Stimulated activated CD4-positive, alpha-beta T cell treated with anti-CD3 and anti-CD28 coated beads, Interleukin-2, amount 100 ng/mL, for 48 hours (primary cell): ENCODE results near the gene MLYCD.
A peak's percentile ranks its signal among the peaks of the same experiment; 100 is the strongest.

ENCODE experiments used
- DNase-seq, 2 donors: peaks; one replicate each; pipeline ENCODE4 v3.0.0-alpha.2; 2020

MLYCD gene

DNA sequence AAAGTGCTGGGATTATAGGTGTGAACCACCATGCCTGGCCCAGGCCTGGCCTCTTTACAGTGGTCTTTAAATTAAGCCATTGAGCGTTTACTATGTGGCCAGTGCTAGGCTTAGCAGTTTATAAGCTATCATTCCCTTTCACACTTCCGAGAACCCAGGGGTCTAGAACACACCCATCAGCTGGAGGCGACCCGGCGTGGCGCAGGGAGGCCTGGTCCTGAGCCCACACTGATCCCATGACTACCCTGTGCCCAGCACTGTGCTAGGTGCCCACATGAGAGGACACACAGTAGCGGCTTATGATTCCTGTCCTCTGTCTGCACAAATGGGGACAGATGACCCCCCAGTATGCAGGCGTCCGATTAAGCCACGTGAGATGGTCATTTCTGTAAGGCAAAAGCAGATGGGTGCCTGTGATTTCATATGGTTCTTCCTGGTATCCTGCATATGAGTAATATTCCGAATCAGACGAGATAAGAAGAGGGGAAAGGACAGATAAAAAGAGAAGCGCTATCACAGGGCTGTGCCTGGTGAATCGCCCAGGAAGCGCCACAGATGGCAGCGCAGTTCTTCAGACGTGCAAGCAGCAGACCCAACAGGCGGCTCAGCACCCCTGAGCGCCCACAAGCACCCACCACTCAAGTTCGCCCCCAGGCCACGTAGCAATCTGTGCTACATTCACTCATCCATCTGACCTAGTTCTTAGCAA, 59.4 kb downstream of the MLYCD start:
- no peak for DNase-seq

DNA sequence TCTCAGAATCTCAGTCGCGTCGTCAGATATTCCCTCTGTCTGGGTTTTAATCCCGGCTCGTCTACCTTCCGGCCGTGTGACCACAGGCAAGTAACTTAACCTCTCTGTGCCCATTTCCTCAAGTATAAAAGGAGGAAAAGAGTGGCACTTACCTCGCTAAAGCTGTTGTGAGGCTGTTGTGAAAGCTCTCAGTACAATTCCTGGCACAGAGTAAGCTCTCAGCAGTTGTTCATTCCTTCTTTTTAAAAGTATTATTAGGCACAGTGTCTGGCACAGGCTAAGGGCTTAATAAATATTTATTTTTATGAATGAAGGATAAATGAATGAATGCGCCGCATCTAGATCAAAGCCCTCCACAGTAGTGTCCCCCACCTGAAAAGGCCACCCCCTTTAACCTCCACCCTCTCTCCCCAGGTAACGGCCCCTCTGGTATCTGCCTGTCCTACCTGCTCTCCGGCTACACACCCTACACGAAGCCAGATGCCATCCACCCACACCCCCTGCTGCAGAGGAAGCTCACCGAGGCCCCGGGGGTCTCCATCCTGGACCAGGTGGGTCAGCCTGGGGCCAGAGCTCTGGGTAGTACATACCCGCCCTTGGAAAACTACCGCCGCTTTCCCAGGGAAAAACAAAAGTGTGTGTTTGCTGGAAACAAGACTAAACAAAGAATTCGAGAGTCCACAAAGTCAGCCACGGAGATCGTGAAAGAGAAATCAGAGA, 60.1 kb downstream of the MLYCD start:
- no peak for DNase-seq

DNA sequence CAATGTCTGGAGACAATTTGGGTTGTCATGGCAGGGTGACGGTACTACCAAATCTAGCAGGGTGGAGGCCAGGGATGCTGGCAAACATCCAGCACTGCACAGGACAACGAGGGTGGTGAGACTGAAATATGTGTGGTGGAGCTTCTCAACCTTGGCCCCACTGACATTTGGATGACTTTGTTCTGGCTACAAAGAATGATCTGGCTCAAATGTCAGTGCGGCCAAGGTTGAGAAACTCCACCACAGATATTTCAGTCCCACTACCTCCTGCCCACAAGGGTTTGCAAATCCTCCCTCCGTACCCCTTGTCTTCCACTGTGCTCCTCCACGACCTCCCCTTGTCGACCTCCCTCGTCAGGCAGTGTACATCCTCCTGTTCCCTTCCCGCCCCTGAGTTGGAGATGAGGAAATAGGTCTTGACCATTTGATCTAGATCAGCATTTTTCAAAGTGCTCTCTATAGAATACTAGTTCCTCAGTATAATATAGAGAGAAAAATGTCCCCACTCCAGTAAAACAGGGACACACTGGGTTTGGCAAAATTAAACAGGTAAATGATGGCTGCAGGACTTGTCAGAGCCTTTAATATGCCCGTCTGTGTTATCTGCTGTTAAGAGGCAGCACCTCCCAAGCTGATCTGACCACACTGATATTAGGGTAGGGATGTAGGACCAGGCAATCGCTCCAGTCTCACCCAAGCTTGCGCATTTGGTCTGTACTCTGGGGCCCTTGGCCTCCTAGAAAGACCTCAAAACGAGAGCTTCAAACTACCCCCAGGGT, 60.9 kb downstream of the MLYCD start:
- DNase-seq: no peak

DNA sequence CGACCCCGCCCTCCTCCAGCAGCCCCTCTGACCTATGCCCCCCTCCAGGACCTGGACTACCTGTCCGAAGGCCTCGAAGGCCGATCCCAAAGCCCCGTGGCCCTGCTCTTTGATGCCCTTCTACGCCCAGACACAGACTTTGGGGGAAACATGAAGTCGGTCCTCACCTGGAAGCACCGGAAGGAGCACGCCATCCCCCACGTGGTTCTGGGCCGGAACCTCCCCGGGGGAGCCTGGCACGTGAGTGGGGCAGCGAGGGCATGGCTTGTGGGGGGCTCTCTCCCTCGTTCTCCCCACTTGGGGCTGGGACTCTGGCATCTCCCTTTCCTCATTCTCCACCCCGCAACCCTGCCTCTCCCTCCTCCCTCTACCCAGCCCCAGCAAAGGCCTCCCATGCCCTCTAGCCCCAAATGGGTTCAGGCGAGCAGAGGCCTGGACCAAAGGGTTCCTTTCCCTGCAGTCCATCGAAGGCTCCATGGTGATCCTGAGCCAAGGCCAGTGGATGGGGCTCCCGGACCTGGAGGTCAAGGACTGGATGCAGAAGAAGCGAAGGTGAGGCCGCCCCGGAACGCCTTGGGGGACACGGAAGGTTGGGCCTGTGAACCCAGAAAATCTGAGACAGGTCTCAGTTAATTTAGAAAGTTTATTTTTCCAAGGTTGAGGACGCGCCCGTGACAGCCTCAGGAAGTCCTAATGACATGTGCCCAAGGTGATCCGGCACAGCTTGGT, 61.8 kb downstream of the MLYCD start:
- DNase-seq: no peak

DNA sequence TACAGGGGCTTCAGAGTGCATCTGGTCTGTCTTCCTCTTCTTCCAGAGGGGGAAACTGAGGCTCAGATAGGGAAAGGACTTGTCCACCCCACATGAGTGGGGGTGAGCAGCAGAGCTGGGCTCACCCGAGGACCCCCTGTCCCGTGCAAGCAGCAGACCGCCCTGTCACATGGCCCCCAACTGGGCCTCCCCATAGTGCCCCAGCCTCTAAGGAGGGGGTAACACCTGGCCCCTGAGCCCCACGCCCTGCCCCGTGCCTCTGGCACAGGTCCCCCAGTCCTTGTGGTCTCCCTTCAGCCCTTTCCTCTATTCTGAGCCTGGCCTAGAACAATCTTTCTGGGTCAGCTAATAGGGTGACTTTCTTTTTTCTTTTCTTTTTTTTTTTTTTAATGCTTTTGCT, 62.7 kb downstream of the MLYCD start:
- no peak for DNase-seq

DNA sequence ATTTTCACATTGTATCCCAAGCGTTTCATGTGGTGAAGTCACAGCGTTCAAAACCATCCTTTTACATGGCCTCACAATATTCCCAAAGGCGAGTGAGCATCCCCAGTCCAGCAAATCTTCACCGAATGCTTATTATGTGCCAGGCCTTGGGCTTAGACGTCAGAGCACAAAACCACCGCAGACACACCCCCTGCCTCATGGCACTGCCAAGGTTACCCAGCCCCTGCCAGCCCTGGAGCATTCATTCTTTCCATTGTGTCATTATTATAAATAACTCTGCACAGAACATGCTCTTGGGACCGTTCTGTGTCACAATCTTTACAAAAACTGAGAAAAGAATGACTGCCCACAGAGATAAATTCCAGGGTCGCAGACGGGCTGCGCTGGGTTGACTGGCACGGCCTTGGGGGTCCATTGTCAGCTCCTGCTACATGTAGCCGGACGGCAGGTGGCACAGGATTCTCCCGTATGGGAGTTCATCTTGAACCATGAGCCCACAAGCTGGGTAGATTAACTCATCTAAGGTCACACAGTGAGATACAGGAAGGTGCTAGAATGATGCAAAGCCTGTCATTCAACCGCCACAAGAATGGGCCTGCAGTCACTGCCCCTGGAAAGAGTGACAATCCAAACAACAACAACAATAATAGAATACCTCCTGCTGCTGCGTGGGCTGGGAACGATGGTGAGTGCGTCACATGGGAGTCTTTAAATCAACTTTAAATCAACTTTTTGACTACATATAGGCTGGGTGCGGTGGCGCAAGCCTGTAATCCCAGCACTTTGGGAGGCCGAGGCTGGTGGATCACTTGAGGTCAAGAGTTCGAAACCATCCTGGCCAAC, 64.6 kb downstream of the MLYCD start:
- no peak for DNase-seq

DNA sequence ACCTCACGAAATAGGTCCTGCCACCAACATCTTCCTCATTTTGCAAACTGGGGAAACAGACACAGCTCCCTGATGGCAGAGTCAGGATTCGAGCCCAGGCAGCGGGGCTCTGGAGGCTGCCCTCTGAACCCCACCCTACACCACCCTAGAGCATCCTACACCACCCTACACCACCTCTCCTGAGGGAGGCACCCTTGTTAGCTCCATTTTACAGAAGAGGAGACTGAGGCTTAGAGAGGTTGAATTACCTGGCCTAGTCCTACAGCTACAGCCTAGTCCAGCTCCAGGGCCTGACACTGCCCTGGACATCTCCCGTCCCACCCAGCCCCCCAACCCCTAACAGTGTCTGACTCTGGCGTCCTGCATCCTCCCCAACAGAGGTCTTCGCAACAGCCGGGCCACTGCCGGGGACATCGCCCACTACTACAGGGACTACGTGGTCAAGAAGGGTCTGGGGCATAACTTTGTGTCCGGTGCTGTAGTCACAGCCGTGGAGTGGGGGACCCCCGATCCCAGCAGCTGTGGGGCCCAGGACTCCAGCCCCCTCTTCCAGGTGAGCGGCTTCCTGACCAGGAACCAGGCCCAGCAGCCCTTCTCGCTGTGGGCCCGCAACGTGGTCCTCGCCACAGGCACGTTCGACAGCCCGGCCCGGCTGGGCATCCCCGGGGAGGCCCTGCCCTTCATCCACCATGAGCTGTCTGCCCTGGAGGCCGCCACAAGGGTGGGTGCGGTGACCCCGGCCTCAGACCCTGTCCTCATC, 65.9 kb downstream of the MLYCD start:
- no peak for DNase-seq

DNA sequence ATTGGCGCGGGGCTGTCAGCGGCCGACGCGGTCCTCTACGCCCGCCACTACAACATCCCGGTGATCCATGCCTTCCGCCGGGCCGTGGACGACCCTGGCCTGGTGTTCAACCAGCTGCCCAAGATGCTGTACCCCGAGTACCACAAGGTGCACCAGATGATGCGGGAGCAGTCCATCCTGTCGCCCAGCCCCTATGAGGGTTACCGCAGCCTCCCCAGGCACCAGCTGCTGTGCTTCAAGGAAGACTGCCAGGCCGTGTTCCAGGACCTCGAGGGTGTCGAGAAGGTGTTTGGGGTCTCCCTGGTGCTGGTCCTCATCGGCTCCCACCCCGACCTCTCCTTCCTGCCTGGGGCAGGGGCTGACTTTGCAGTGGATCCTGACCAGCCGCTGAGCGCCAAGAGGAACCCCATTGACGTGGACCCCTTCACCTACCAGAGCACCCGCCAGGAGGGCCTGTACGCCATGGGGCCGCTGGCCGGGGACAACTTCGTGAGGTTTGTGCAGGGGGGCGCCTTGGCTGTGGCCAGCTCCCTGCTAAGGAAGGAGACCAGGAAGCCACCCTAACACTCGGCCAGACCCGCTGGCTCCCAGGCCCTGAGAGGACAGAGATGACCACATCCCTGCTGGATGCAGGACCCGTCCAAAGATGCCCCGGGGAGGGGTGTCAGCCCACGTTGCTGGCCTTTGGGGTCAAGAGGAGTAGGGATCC, 66.7 kb downstream of the MLYCD start:
- no peak for DNase-seq

DNA sequence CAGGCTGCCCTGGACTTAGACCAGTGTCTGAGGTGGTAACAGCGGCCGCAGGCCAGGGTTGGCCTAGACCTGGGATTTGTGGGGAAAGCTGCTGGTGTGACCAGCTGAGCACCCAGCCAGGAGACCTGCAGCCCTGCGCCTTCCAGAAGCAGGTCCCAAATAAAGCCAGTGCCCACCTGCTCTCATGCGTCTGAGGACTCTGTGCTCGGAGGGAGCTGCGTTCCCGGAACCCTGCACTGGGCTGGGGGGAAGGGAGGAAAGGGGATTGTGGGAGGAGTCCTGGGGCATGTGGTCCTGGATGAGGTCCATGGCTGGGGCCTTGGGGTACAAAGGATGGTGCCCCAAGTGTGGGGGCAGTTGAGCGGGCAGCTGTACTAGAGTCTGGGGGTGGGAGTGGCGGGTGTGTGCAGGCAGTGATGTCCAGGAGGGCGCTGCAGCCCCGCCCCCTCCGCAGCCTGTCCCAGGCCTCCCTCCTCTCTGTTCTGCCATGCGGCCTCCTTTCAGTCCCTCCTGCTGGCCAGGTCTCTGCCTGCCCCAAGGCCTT, 67.3 kb downstream of the MLYCD start:
- no peak for DNase-seq

DNA sequence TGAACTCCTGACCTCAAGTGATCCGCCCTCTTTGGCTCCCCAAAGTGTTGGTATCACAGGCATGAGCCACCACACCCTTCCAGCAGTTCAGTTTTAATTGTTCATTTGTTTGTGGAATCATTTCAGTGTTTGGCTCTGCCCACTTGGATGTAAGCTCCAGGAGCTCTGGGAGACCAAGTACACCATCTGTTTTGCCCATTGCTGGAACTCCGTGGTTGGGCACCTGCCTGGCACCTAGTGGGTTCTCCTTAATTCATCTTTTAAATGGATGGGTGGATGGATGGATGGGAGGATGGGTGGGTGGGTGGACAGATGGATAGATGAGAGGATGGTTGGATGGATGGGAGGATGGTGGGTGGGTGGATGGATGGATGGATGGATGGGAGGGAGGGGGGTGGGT, 68.2 kb downstream of the MLYCD start:
- DNase-seq: no peak

DNA sequence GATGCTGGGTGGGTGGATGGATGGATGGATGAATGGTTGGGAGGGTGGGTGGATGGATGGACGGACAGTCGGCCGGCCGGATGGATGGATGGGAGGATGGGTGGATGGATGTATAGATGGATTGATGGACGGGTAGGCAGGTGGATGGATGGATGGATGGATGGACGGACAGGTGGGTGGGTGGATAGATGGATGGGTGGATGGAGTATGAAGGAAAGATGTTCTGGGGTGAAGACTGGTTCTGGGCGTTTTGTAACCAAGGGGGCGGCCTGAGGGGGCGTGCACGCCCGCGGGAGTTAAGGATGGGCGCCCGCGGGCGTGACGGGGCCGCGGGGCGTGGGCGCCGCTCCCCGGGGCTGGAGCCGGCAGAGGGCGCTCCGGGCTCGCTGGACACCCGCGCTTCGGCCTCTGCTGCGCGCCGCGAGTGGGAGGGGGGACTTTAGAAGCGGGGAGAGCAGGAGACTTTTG, 69.0 kb downstream of the MLYCD start, which contains the start of gene NECAB2:
Gene NECAB2, plus strand, starts transcription at position 407 of the 468 bp plus-strand sequence. CDS start 405 bp downstream, outside the sequence.
- peak; percentile 10 to 27 for DNase-seq

DNA sequence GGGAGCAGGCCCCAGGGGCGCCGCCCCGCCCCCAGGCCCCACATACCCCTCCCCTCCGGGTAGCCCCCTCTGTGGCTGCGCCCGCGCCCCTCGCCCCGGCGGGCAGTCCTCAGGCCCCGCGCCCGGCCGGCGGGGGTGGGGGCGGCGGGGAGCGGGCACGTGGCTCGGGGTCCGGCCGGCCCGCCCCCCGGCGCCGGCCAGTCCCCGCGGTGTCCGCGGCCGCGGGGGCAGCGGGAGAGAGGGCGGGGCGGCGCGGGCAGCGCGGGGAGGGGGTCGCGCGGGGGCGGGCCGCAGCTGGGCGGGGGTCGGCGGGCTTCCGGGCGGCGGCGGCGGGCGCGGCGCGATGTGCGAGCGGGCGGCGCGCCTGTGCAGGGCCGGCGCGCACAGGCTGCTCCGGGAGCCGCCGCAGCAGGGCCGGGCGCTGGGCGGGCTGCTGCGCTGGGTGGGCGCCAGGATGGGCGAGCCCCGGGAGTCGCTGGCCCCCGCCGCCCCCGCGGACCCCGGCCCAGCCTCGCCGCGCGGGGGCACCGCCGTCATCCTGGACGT, 69.5 kb downstream of the MLYCD start:
- no peak for DNase-seq

DNA sequence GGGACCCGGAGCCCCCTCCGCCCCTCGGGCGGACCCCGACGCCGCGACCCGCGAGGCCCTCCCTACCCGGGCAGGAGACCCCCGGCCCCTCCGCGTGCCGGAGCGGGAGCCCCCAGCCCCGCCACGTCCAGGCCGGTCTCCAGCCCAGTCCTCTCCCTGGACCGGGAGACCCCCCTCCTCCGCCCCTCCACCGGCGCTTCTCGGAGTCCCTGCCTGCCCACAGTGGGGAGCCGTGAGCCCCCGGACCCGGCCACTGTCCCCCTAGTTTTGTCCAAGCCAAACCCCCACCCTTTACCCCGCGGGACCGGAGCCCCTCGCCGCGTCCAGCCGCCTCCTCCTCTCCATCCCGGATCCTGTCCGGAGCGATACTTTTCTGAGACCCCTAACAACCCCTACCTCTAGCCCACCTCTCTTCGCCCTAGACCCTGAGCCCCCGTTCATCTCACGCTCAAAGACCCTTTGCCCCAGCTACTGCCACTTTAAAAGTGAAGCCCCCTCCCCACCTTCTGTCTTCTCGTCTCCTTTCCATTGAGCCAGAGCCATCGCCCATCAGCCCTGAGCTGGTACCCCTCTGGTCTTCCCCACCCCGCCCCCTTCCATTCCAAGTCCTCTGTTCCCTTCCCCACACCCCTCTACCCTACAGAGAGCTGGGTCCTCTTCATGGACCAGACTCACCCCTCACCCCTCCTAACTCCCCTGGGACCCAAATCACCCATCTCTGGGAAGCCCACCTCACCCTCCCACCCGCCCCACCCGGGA, 70.2 kb downstream of the MLYCD start:
- DNase-seq: no peak

DNA sequence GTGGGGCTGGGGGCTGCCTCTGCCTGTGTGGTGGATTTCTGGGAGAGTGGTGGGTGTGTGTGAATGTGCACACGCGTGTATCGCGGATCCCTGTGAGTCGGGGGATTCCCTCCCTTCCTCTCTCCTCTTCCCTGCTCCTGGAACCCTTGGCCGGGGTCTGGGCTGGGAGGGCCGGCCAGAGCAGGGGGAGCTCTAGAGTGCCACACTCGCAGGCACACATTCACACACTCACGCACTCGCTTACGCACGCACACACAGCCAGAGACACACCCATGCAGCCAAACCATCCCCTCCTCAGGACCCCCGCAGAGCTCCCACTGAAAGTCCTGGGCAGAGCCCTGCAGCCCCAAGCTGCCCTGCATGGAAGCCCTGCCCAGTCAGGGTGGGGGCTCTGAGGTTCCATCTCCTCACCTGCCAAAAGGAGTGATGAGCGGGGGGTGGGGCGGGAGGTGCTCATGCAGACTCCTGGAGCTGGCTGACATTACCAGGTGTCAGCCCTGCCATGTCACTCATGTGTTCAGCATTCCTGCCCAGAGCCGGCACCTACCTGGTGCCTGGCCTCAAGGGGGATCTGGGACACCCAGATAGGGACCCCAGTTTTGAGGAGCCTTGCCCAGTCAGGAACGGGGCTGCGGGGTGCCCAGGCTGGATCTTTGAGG, 71.0 kb downstream of the MLYCD start:
- no peak for DNase-seq

DNA sequence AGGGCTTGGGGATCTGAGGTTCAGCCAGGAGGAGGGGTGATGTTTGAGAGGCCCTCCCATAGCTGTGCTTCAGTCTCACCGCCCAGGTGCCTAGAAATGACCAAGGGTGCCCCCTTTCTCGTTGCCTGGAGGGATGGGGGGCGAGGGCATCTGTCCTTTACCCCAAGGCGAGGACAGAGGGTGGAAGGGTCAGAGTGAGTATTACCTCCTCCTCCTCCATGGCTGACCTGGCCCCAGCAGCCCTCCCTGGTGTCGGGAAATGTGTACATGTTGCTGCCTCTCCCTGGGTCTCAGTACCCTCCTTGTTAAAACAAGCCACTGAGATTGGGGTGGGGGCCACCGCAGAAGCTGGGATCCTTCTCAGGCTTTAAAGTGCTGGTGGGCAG, 71.5 kb downstream of the MLYCD start:
- no peak for DNase-seq

DNA sequence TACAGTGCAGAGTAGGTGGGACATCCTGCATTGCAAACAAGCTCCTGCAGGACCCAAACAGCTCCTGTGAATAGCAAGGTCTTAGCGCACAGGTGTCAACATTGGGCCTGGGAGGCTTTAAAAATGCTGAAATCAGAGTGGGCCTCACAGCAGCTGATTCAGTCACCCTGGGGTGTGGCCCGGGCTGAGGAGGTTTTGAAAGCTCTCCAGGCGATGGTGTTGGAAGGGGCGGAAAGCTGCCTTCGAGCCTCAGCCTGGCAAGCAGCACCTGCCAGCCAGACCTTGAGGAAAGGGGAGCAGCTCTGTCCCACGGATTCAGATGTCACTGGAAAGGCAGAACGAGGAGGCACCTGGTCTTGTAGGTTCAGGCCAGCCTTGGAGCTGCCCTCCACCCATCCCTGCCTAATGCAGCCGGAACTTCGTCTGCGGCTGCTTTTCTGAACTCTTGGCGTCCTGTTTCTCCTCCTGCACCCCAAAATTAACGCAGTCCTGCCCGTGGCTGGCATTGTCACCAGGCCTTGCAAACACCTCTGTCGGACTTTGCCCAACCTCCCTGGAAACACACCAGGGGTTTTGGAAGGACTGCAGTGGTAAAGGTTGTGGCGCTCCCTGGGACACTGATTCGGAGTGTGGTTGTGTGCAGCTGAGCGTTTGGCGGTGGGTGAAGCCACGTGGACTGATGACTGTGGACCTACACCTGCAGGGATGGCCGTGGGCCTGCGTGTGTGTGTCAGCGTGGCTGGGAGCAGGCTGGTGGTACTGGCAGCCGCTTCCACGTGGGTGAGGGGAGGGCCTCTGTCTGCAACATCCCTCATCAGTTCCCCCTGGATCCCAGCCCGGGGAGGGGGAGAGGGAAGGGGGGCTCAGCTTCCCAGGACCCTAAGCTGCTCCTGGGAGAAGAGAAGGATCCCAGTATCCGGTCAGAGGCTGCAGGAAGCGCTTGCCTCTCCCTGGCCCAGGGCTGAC, 72.5 kb downstream of the MLYCD start:
- DNase-seq: no peak
